Measurements from ENCODE around the gene PI4K2A. TPM values are rescaled to one million over a fixed set of nuclear protein-coding genes. Genes with fewer than 3 reads are reported as not detected.

Gene PI4K2A
- total and polyA plus RNA-seq, 2 donors (not counting 3 experiments of a cell fraction or from before 2014, with no cell fraction given) = 20.4 to 24.6 TPM

DNA sequence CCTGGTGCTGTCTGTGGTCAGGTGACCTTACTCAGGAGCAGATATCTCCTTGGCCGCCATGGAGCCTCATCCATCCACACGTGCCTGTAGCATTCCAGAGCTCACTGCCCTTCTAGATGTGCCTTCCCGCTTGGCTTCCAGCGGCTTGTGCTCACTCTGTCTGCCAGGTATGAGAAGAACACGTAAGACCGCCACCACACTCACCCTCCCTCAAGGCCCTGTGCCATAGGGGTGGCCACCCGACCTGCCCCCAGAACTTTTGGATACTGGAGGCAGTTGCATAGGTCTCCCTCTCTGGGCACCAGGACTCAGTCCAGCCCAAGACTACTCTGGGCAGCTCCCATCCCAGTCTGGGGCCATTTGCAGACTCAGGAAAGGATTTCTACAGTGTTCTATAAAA lies 77.2 kb downstream of the PI4K2A start:
- Histone ChIP-seq H3K9ac (replicated peaks; ENCODE audit: extremely low read depth, insufficient read depth, low read length) (no peak overlapping the region), H3K4me2 (ENCODE audit: insufficient read depth, low read length) (no peak overlapping the region), H3K27me3 (ENCODE audit: control insufficient read depth in 2 of 2, insufficient read depth in 2 of 2, low read length in 2 of 2) (no peaks in the 10 kb centered on the region), H4K20me1 (replicated peaks; ENCODE audit: control insufficient read depth, extremely low read depth, insufficient read depth, low read length) (no peaks in the 10 kb centered on the region), H2AFZ (ENCODE audit: low read depth, low read length) (no peak overlapping the region), H3K36me3 (ENCODE audit: control insufficient read depth in 2 of 2, extremely low read depth in 1 of 2, insufficient read depth in 2 of 2, low read length in 2 of 2) (peaks cover 0 to 16% of the 10 kb centered on the region in 2 experiments), H3K4me1 (ENCODE audit: control insufficient read depth, extremely low read depth, insufficient read depth, low read length) (peaks cover 22% of the 10 kb centered on the region), H3K4me3 (replicated peaks in 1 of 3; ENCODE audit: insufficient read depth in 1 of 3, low read depth in 1 of 3, low read length in 3 of 3) (no peak overlapping the region), H3K27ac (ENCODE audit: insufficient read depth, low read depth, low read length) (no peak overlapping the region), H3K79me2 (ENCODE audit: control insufficient read depth, insufficient read depth, low read length) (peaks cover 34% of the 10 kb centered on the region), H3K9me1 (replicated peaks; ENCODE audit: control insufficient read depth, extremely low read depth, insufficient read depth, low read length) (no peaks in the 10 kb centered on the region), H3K9me3 (replicated peaks; ENCODE audit: control insufficient read depth, insufficient read depth, low read length) (no peaks in the 10 kb centered on the region)
- dilution Hi-C loops (cut with MboI; ENCODE audit: extremely low pct_ligation_motif_present, low sequenced_read_pairs) (no loop called here), intact Hi-C loops (cut with micrococcal nuclease) (no loop called here)
- TF ChIP-seq GATA2 (IDR thresholded peaks at IDR 0.05; ENCODE audit: insufficient read depth, insufficient read length, low read depth, low read length) (no peak), EZH2 (IDR thresholded peaks at IDR 0.05; ENCODE audit: borderline replicate concordance, low read depth, low read length, severe bottlenecking) (no peak), POLR2AphosphoS5 (IDR thresholded peaks at IDR 0.05; ENCODE audit: insufficient read depth, low read depth, low read length) (no peak), MYC (IDR thresholded peaks at IDR 0.05; ENCODE audit: low read depth, low read length) (no peak), JUN (IDR thresholded peaks at IDR 0.05; ENCODE audit: borderline replicate concordance, insufficient read depth, insufficient read length, low read depth) (no peak), POLR2A (IDR thresholded peaks at IDR 0.05; ENCODE audit: low read depth, low read length) (no peak)
- TF ChIP-seq, protein P1, sequence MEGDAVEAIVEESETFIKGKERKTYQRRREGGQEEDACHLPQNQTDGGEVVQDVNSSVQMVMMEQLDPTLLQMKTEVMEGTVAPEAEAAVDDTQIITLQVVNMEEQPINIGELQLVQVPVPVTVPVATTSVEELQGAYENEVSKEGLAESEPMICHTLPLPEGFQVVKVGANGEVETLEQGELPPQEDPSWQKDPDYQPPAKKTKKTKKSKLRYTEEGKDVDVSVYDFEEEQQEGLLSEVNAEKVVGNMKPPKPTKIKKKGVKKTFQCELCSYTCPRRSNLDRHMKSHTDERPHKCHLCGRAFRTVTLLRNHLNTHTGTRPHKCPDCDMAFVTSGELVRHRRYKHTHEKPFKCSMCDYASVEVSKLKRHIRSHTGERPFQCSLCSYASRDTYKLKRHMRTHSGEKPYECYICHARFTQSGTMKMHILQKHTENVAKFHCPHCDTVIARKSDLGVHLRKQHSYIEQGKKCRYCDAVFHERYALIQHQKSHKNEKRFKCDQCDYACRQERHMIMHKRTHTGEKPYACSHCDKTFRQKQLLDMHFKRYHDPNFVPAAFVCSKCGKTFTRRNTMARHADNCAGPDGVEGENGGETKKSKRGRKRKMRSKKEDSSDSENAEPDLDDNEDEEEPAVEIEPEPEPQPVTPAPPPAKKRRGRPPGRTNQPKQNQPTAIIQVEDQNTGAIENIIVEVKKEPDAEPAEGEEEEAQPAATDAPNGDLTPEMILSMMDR (IDR thresholded peaks at IDR 0.05; ENCODE audit: extremely low read depth in 1 of 2, insufficient read depth in 1 of 2, low read depth in 1 of 2, low read length in 2 of 2) = no peak
- TF ChIP-seq, protein P2, sequence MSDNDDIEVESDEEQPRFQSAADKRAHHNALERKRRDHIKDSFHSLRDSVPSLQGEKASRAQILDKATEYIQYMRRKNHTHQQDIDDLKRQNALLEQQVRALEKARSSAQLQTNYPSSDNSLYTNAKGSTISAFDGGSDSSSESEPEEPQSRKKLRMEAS (IDR thresholded peaks at IDR 0.05; ENCODE audit: insufficient read depth, insufficient read length) = no peak
- FAIRE-seq = no peak
- ChIA-PET POLR2A (no interaction called here), CTCF (interaction anchor here (1.4 to 21.8 kb wide), 4 partner anchors 8 to 40 kb away, joined by 3 to 863 read pairs (median 434); partner anchors contain the start of genes MARVELD1 and ZFYVE27)
- TSS peak; percentile 4 for BruUV-seq (replicated peaks)
- DNase-seq (ENCODE audit: low read depth, low spot score) = no peak

All from endothelial cell of umbilical vein (primary cell).